ENCODE measurements around the gene RILPL1.
"Not testable (repeated sequence)": the region's sequence is repeated elsewhere in the genome, so short reads cannot be mapped to it uniquely, and the experiment has no call there.

The RILPL1 gene

GRCh38 chr12:123433615-123434014 lies 99.9 kb downstream of the RILPL1 start:
- H3K36me3 ChIP-seq (ENCODE audit: insufficient read depth, insufficient read length, low read length), result peaks cover 3% of the 10 kb centered on the region
- H3K4me3 ChIP-seq (ENCODE audit: insufficient read length, low read depth), result no peak overlapping the region
- no peaks in the 10 kb centered on the region for H3K4me1 ChIP-seq (ENCODE audit: insufficient read depth, insufficient read length)
- no peak for DNase-seq (ENCODE audit: low read depth, low spot score)
- no peak overlapping the region for H3K9ac ChIP-seq (ENCODE audit: insufficient read length, low read depth)
- no peak for TF ChIP-seq ZNF274 (IDR thresholded peaks at IDR 0.05; ENCODE audit: low read depth, low read length)
- peaks cover 22% of the 10 kb centered on the region for H3K27me3 ChIP-seq (ENCODE audit: insufficient read depth, insufficient read length)
- no peaks in the 10 kb centered on the region for H3K9me3 ChIP-seq (ENCODE audit: insufficient read depth, low read length)

- not testable (repeated sequence) for H3K9ac ChIP-seq (ENCODE audit: insufficient read length, low read depth); DNase-seq (ENCODE audit: low read depth, low spot score); H3K4me3 ChIP-seq (ENCODE audit: insufficient read length, low read depth); H3K4me1 ChIP-seq (ENCODE audit: insufficient read depth, insufficient read length); H3K36me3 ChIP-seq (ENCODE audit: insufficient read depth, insufficient read length, low read length); H3K9me3 ChIP-seq (ENCODE audit: insufficient read depth, low read length)
- H3K27me3 ChIP-seq (ENCODE audit: insufficient read depth, insufficient read length), result peaks cover 17% of the 10 kb centered on the region
These were observed 101.3 kb downstream of the RILPL1 start for GRCh38 chr12:123431951-123432817.

DNA sequence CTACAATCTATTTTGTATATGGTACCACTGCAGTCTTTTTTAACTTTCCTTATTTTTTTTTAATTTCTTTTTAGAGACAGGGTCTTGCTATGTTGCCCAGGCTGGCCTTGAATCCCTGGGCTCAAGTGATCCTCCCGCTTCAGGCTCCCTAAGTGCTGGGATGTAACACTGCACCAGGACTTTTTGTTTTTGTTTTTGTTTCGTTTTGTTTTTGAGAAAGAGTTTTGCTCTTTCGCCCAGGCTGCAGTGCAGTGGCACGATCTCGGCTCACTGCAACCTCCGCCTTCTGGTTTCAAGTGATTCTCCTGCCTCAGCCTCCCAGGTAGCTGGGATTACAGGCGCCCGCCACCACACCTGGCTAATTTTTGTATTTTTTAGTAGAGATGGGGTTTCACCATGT lies 104.4 kb downstream of the RILPL1 start:
- not testable (repeated sequence) for H3K27me3 ChIP-seq (ENCODE audit: insufficient read depth, insufficient read length); H3K36me3 ChIP-seq (ENCODE audit: insufficient read depth, insufficient read length, low read length); H3K9me3 ChIP-seq (ENCODE audit: insufficient read depth, low read length); H3K4me3 ChIP-seq (ENCODE audit: insufficient read length, low read depth); H3K4me1 ChIP-seq (ENCODE audit: insufficient read depth, insufficient read length); H3K9ac ChIP-seq (ENCODE audit: insufficient read length, low read depth); DNase-seq (ENCODE audit: low read depth, low spot score)

DNA sequence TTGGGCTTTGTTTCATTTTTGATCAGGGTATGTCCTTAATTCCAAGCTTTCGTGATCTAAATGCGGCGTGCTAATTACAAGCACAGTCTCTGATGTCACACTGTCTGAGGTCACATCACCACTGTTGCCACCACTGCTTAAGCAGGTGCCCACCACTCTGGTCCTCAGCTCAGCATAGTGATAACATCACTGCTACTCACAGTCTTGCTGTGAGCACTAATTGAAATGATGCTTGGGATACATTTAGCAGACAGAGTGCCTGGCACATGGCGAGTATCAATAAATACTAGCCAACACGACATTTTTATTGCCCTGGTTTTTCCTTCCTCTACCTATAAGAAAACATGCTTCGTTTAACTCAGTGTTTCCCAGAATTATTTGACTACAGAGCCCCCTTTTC lies 104.9 kb downstream of the RILPL1 start:
- no peak overlapping the region for H3K4me3 ChIP-seq (ENCODE audit: insufficient read length, low read depth)
- no peaks in the 10 kb centered on the region for H3K27me3 ChIP-seq (ENCODE audit: insufficient read depth, insufficient read length)
- TF ChIP-seq ZNF274 (IDR thresholded peaks at IDR 0.05; ENCODE audit: low read depth, low read length), result no peak
- no peak for TF ChIP-seq YY1 (IDR thresholded peaks at IDR 0.05; ENCODE audit: insufficient read depth, insufficient read length)
- no peak for TF ChIP-seq SUZ12 (IDR thresholded peaks at IDR 0.05; ENCODE audit: extremely low read depth, insufficient read depth, insufficient read length)
- H3K36me3 ChIP-seq (ENCODE audit: insufficient read depth, insufficient read length, low read length), result peaks cover 3% of the 10 kb centered on the region
- H3K4me1 ChIP-seq (ENCODE audit: insufficient read depth, insufficient read length), result no peaks in the 10 kb centered on the region
- DNase-seq (ENCODE audit: low read depth, low spot score), result no peak
- no peak overlapping the region for H3K9ac ChIP-seq (ENCODE audit: insufficient read length, low read depth)
- no peaks in the 10 kb centered on the region; the same call in 1 of the 2 replicates for H3K9me3 ChIP-seq (ENCODE audit: insufficient read depth, low read length)

GRCh38 chr12:123427036-123427769 lies 106.3 kb downstream of the RILPL1 start:
- no peak overlapping the region for H3K9ac ChIP-seq (ENCODE audit: insufficient read length, low read depth)
- DNase-seq (ENCODE audit: low read depth, low spot score), result no peak

GRCh38 chr12:123421314-123421713 lies 112.2 kb downstream of the RILPL1 start:
- TF ChIP-seq SUZ12 (IDR thresholded peaks at IDR 0.05; ENCODE audit: extremely low read depth, insufficient read depth, insufficient read length), result no peak
- Histone ChIP-seq H3K9ac (ENCODE audit: insufficient read length, low read depth) (no peak overlapping the region), H3K27me3 (ENCODE audit: insufficient read depth, insufficient read length) (no peaks in the 10 kb centered on the region), H3K4me3 (ENCODE audit: insufficient read length, low read depth) (no peak overlapping the region), H3K36me3 (ENCODE audit: insufficient read depth, insufficient read length, low read length) (no peaks in the 10 kb centered on the region), H3K4me1 (ENCODE audit: insufficient read depth, insufficient read length) (no peaks in the 10 kb centered on the region), H3K9me3 (ENCODE audit: insufficient read depth, low read length) (no peaks in the 10 kb centered on the region; the same call in 1 of the 2 replicates)
- DNase-seq (ENCODE audit: low read depth, low spot score), result no peak

More at GRCh38 chr12:123427036-123427769, 106.3 kb downstream of the RILPL1 start:
- Histone ChIP-seq H3K4me1 (ENCODE audit: insufficient read depth, insufficient read length) (no peaks in the 10 kb centered on the region), H3K27me3 (ENCODE audit: insufficient read depth, insufficient read length) (no peaks in the 10 kb centered on the region), H3K36me3 (ENCODE audit: insufficient read depth, insufficient read length, low read length) (peaks cover 3% of the 10 kb centered on the region), H3K9me3 (ENCODE audit: insufficient read depth, low read length) (no peaks in the 10 kb centered on the region; the same call in 1 of the 2 replicates), H3K4me3 (ENCODE audit: insufficient read length, low read depth) (no peak overlapping the region)
- TF ChIP-seq YY1 (IDR thresholded peaks at IDR 0.05; ENCODE audit: insufficient read depth, insufficient read length), result no peak
- TF ChIP-seq SUZ12 (IDR thresholded peaks at IDR 0.05; ENCODE audit: extremely low read depth, insufficient read depth, insufficient read length), result no peak
- no peak for TF ChIP-seq ZNF274 (IDR thresholded peaks at IDR 0.05; ENCODE audit: low read depth, low read length)
